OCI-LY1 (cell line): ENCODE results near the gene TRIP12.
"Not testable (repeated sequence)": the region's sequence is repeated elsewhere in the genome, so short reads cannot be mapped to it uniquely, and the experiment has no call there.

Source experiments
- H2AFZ ChIP-seq: fragments of 200-600 bp; sonication (generic), shearing (Covaris generic); 2 replicates; pipeline ENCODE4 v1.6.0; 2014; ENCODE audit warnings: antibody characterized with exemption, mild to moderate bottlenecking, low read length
- H3F3A ChIP-seq: fragments of 200-600 bp; sonication (generic), shearing (Covaris generic); 2 replicates; pipeline ENCODE4 v1.6.0; 2014; ENCODE audit warnings: mild to moderate bottlenecking, antibody characterized with exemption, low read length, moderate library complexity; ENCODE audit not compliant: insufficient read depth
- H3K27ac ChIP-seq: fragments of 200-600 bp; sonication (generic); 2 replicates; pipeline ENCODE4 v1.5.1; 2014; ENCODE audit warnings: low read length, mixed run types, mild to moderate bottlenecking, low read depth; ENCODE audit not compliant: poor library complexity, severe bottlenecking
- H3K27me3 ChIP-seq: fragments of 200-600 bp; sonication (generic); 2 replicates; pipeline ENCODE4 v1.6.0; 2014; ENCODE audit warnings: antibody characterized with exemption, mild to moderate bottlenecking, low read length, moderate library complexity; ENCODE audit not compliant: insufficient read depth
- H3K36me3 ChIP-seq: fragments of 200-600 bp; sonication (generic); 2 replicates; pipeline ENCODE4 v1.6.1; 2014; ENCODE audit warnings: mild to moderate bottlenecking, antibody characterized with exemption, low read length, moderate library complexity, mixed read lengths; ENCODE audit not compliant: insufficient read depth
- H3K4me1 ChIP-seq: fragments of 200-600 bp; sonication (generic); 2 replicates; pipeline ENCODE4 v1.5.1; 2014; ENCODE audit warnings: mild to moderate bottlenecking, low read length, moderate library complexity; ENCODE audit not compliant: insufficient read depth, severe bottlenecking
- H3K4me2 ChIP-seq: fragments of 200-600 bp; sonication (generic), shearing (Covaris generic); 2 replicates; pipeline ENCODE4 v1.6.1; 2014; ENCODE audit warnings: low read length
- H3K4me3 ChIP-seq: fragments of 200-600 bp; sonication (generic); 2 replicates; pipeline ENCODE4 v1.5.1; 2014; ENCODE audit warnings: low read length, low read depth, mild to moderate bottlenecking, mixed read lengths; ENCODE audit not compliant: poor library complexity, severe bottlenecking
- H3K79me2 ChIP-seq: fragments of 200-600 bp; shearing (Covaris generic); 2 replicates; pipeline ENCODE4 v1.6.1; 2016; ENCODE audit warnings: mixed run types, low read length, mixed read lengths; ENCODE audit not compliant: insufficient read depth
- H3K9ac ChIP-seq: fragments of 200-600 bp; sonication (generic), shearing (Covaris generic); 2 replicates; pipeline ENCODE4 v1.6.1; 2014; ENCODE audit warnings: mild to moderate bottlenecking, low read length, mixed read lengths
- H3K9me2 ChIP-seq: fragments of 200-600 bp; sonication (generic), shearing (Covaris generic); 2 replicates; pipeline ENCODE4 v1.6.1; 2014; ENCODE audit warnings: low read depth, mild to moderate bottlenecking, low read length, mixed read lengths
- H3K9me3 ChIP-seq: fragments of 200-600 bp; shearing (Covaris generic); 2 replicates; pipeline ENCODE4 v1.6.1; 2014; ENCODE audit warnings: low read length, mixed read lengths
- H4K20me1 ChIP-seq: fragments of 200-600 bp; sonication (generic), shearing (Covaris generic); 2 replicates; pipeline ENCODE4 v1.6.0; 2016; ENCODE audit warnings: mild to moderate bottlenecking, low read length; ENCODE audit not compliant: insufficient read depth
- CTCF ChIP-seq: fragments of 200-600 bp; sonication (generic), shearing (Covaris generic); IDR thresholded peaks from 2 replicates; pipeline ENCODE4 v1.5.1; 2017; ENCODE audit warnings: mild to moderate bottlenecking, antibody characterized with exemption, low read length, moderate library complexity, mixed read lengths
- EZH2 ChIP-seq: fragments of 200-600 bp; sonication (generic), shearing (Covaris generic); IDR thresholded peaks from 2 replicates; pipeline ENCODE4 v1.8.0; 2017; ENCODE audit warnings: borderline replicate concordance, mixed run types, mild to moderate bottlenecking, antibody characterized with exemption, low read length, moderate library complexity, mixed read lengths

The TRIP12 gene

GRCh38 chr2:229903037-229903436 is 18.8 kb downstream of the TRIP12 start:
- no peaks in the 10 kb centered on the region for H3F3A ChIP-seq
- H3K9ac ChIP-seq = no peak overlapping the region
- H3K27me3 ChIP-seq = no peaks in the 10 kb centered on the region
- no peak overlapping the region for H2AFZ ChIP-seq
- no peaks in the 10 kb centered on the region for H3K4me1 ChIP-seq
- H3K27ac ChIP-seq = no peak overlapping the region
- no peak for TF ChIP-seq EZH2
- TF ChIP-seq CTCF = no peak
- peaks cover 72% of the 10 kb centered on the region for H3K79me2 ChIP-seq
- H3K4me3 ChIP-seq = no peak overlapping the region
- peaks cover 44% of the 10 kb centered on the region for H3K36me3 ChIP-seq
- H4K20me1 ChIP-seq = no peaks in the 10 kb centered on the region; the same call in 1 of the 2 replicates
- H3K9me3 ChIP-seq = no peaks in the 10 kb centered on the region
- no peak overlapping the region for H3K4me2 ChIP-seq
- H3K9me2 ChIP-seq = no peaks in the 10 kb centered on the region

GRCh38 chr2:229901819-229902218 is 20.0 kb downstream of the TRIP12 start:
- Histone ChIP-seq H3K36me3 (peaks cover 41% of the 10 kb centered on the region), H3K27me3 (no peaks in the 10 kb centered on the region), H3K9ac (no peak overlapping the region), H4K20me1 (no peaks in the 10 kb centered on the region; the same call in 1 of the 2 replicates), H3K27ac (no peak overlapping the region), H3K4me2 (no peak overlapping the region), H2AFZ (no peak overlapping the region), H3F3A (no peaks in the 10 kb centered on the region), H3K9me2 (no peaks in the 10 kb centered on the region), H3K4me1 (no peaks in the 10 kb centered on the region), H3K9me3 (no peaks in the 10 kb centered on the region), H3K79me2 (peaks cover 71% of the 10 kb centered on the region), H3K4me3 (no peak overlapping the region)
- TF ChIP-seq CTCF (no peak), EZH2 (no peak)

GRCh38 chr2:229900514-229900913 is 21.3 kb downstream of the TRIP12 start:
- not testable (repeated sequence) for H4K20me1 ChIP-seq, H3K4me3 ChIP-seq, H3K4me2 ChIP-seq, H3F3A ChIP-seq, H3K9ac ChIP-seq, H3K9me3 ChIP-seq, H2AFZ ChIP-seq, H3K27me3 ChIP-seq, H3K4me1 ChIP-seq, H3K27ac ChIP-seq, H3K9me2 ChIP-seq
- H3K79me2 ChIP-seq = peaks cover 76% of the 10 kb centered on the region
- peaks cover 39% of the 10 kb centered on the region for H3K36me3 ChIP-seq

- H3K79me2 ChIP-seq = peaks cover 76% of the 10 kb centered on the region
- H3K4me2 ChIP-seq = no peak overlapping the region
- no peaks in the 10 kb centered on the region for H3K27me3 ChIP-seq
- no peaks in the 10 kb centered on the region for H3F3A ChIP-seq
- no peak overlapping the region for H2AFZ ChIP-seq
- no peaks in the 10 kb centered on the region for H3K9me3 ChIP-seq
- H3K36me3 ChIP-seq = peaks cover 39% of the 10 kb centered on the region
- H3K9me2 ChIP-seq = no peaks in the 10 kb centered on the region
- no peak overlapping the region for H3K4me3 ChIP-seq
- no peaks in the 10 kb centered on the region for H3K4me1 ChIP-seq
- no peaks in the 10 kb centered on the region; the same call in 1 of the 2 replicates for H4K20me1 ChIP-seq
- TF ChIP-seq CTCF = no peak
- TF ChIP-seq EZH2 = no peak
- no peak overlapping the region for H3K27ac ChIP-seq
- no peak overlapping the region for H3K9ac ChIP-seq
These were observed 21.8 kb downstream of the TRIP12 start for GRCh38 chr2:229900012-229900411.
